SK-N-SH treated with all-trans-retinoic acid at 6 μM for 48 hours (cell line): ENCODE measurements around the gene ATF6B.

Experiments used
- ATAC-seq: fragments of 200-7000 bp; cut with Tn5 transposase; 3 replicates; pipeline ENCODE4 v1.9.1; 2020; ENCODE audit warnings: mild to moderate bottlenecking, moderate library complexity
- ARNTL ChIP-seq: fragments of 450-650 bp; formaldehyde crosslinking; IDR thresholded peaks from 2 replicates; pipeline ENCODE4 v1.5.0; 2020; ENCODE audit warnings: low read depth, mild to moderate bottlenecking, moderate library complexity, borderline replicate concordance
- BACH2 ChIP-seq: fragments of 250-450 bp; sonication (Bioruptor Pico); IDR thresholded peaks from 2 replicates; pipeline ENCODE4 v1.9.0; 2021; ENCODE audit warnings: mild to moderate bottlenecking, borderline replicate concordance
- CREB5 ChIP-seq: fragments of 250-450 bp; sonication (Bioruptor Pico); IDR thresholded peaks from 2 replicates; pipeline ENCODE4 v1.5.1; 2020; ENCODE audit warnings: low read depth, mild to moderate bottlenecking, moderate library complexity
- CSDC2 ChIP-seq: fragments of 250-450 bp; sonication (Bioruptor Pico); IDR thresholded peaks from 2 replicates; pipeline ENCODE4 v1.5.0; 2020; ENCODE audit warnings: mild to moderate bottlenecking, moderate library complexity
- ESRRG ChIP-seq: fragments of 250-450 bp; sonication (Bioruptor Pico); IDR thresholded peaks from 2 replicates; pipeline ENCODE4 v1.6.1; 2021; ENCODE audit warnings: mild to moderate bottlenecking
- GLIS3 ChIP-seq: fragments of 250-450 bp; sonication (Bioruptor Pico); IDR thresholded peaks from 2 replicates; pipeline ENCODE4 v1.5.0; 2020; ENCODE audit warnings: mild to moderate bottlenecking, moderate library complexity
- ISL1 ChIP-seq: fragments of 250-450 bp; sonication (Bioruptor Pico); IDR thresholded peaks from 2 replicates; pipeline ENCODE4 v2.1.2; 2022; ENCODE audit warnings: mild to moderate bottlenecking, moderate library complexity
- OSR1 ChIP-seq: fragments of 250-450 bp; sonication (Bioruptor Pico); IDR thresholded peaks from 2 replicates; pipeline ENCODE4 v1.8.0; 2022; ENCODE audit warnings: moderate library complexity, mild to moderate bottlenecking, inconsistent platforms
- POU6F1 ChIP-seq: fragments of 250-450 bp; sonication (Bioruptor Pico); IDR thresholded peaks from 2 replicates; pipeline ENCODE4 v1.8.0; 2021; ENCODE audit warnings: low read depth, mild to moderate bottlenecking, moderate library complexity, borderline replicate concordance
- PPARA ChIP-seq: fragments of 250-450 bp; sonication (Bioruptor Pico); IDR thresholded peaks from 2 replicates; pipeline ENCODE4 v1.5.0; 2020; ENCODE audit warnings: mild to moderate bottlenecking, borderline replicate concordance
- RARB ChIP-seq: fragments of 250-450 bp; sonication (Bioruptor Pico); IDR thresholded peaks from 2 replicates; pipeline ENCODE4 v1.8.0; 2021; ENCODE audit warnings: mild to moderate bottlenecking, moderate library complexity
- SNAI2 ChIP-seq: fragments of 250-450 bp; sonication (Bioruptor Pico); IDR thresholded peaks from 2 replicates; pipeline ENCODE4 v1.5.0; 2020; ENCODE audit warnings: mild to moderate bottlenecking, moderate library complexity
- TCF4 ChIP-seq: fragments of 250-450 bp; sonication (Bioruptor Pico); IDR thresholded peaks from 2 replicates; pipeline ENCODE4 v1.8.0; 2021; ENCODE audit warnings: mild to moderate bottlenecking, moderate library complexity, borderline replicate concordance
- TOX ChIP-seq: fragments of 250-450 bp; sonication (Bioruptor Pico); IDR thresholded peaks from 2 replicates; pipeline ENCODE4 v1.8.0; 2021; ENCODE audit warnings: mild to moderate bottlenecking, moderate library complexity, borderline replicate concordance
- ZC3H10 ChIP-seq: fragments of 250-450 bp; sonication (Bioruptor Pico); IDR thresholded peaks from 2 replicates; pipeline ENCODE4 v1.5.1; 2021; ENCODE audit warnings: mild to moderate bottlenecking, moderate library complexity
- ZFP3 ChIP-seq: fragments of 250-450 bp; sonication (Bioruptor Pico); IDR thresholded peaks from 2 replicates; pipeline ENCODE4 v1.5.0; 2020; ENCODE audit warnings: mild to moderate bottlenecking, moderate library complexity
- ZFP30 ChIP-seq: fragments of 450-650 bp; formaldehyde crosslinking; IDR thresholded peaks from 2 replicates; pipeline ENCODE4 v1.5.0; 2022; ENCODE audit warnings: mild to moderate bottlenecking, moderate library complexity
- ZNF565 ChIP-seq: fragments of 450-650 bp; formaldehyde crosslinking; conservative IDR thresholded peaks from 2 replicates; pipeline ENCODE4 v1.5.0; 2020; ENCODE audit warnings: low read depth, mild to moderate bottlenecking, moderate library complexity
- ZNF70 ChIP-seq: fragments of 450-650 bp; formaldehyde crosslinking; IDR thresholded peaks from 2 replicates; pipeline ENCODE4 v1.5.0; 2020; ENCODE audit warnings: mild to moderate bottlenecking, moderate library complexity
- ZNF8 ChIP-seq: fragments of 450-650 bp; formaldehyde crosslinking; IDR thresholded peaks from 2 replicates; pipeline ENCODE4 v1.5.0; 2020; ENCODE audit warnings: mild to moderate bottlenecking, moderate library complexity
- TF ChIP-seq, protein P1 (sequence below): fragments of 250-450 bp; sonication (Bioruptor Pico); IDR thresholded peaks from 2 replicates; pipeline ENCODE4 v1.5.0; 2020; ENCODE audit warnings: mild to moderate bottlenecking, moderate library complexity
- TF ChIP-seq, protein P2 (sequence below): fragments of 250-450 bp; sonication (Bioruptor Pico); IDR thresholded peaks from 2 replicates; pipeline ENCODE4 v1.5.1; 2021; ENCODE audit warnings: mild to moderate bottlenecking, moderate library complexity

ATF6B gene

DNA sequence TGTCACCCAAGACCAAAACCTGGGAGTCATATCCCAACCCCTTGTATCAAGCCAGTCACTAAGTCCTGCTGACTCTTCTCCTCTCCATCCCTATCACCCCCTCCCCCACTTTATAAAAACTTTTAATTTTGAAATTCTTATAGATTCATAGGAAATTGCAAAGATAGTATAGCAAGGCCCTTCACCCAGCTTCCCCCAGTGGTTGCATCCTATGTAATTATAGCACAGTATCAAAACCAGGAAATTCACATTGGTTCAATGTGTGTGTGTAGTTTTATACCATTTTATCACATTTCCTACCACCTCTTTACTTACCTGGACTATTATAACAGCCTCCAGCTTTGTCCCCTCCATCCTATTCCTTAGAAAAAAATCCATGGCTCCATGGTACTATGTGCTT is 30.0 kb upstream of the ATF6B start:
- TF ChIP-seq GLIS3 = no peak
- no peak for TF ChIP-seq SNAI2 (CRISPR knock-in tag)
- TF ChIP-seq ARNTL (CRISPR knock-in tag) = no peak
- TF ChIP-seq ZFP3 (CRISPR knock-in tag) = no peak
- no peak for TF ChIP-seq CREB5 (CRISPR knock-in tag)
- TF ChIP-seq POU6F1 (CRISPR knock-in tag) = no peak
- TF ChIP-seq, protein P1, sequence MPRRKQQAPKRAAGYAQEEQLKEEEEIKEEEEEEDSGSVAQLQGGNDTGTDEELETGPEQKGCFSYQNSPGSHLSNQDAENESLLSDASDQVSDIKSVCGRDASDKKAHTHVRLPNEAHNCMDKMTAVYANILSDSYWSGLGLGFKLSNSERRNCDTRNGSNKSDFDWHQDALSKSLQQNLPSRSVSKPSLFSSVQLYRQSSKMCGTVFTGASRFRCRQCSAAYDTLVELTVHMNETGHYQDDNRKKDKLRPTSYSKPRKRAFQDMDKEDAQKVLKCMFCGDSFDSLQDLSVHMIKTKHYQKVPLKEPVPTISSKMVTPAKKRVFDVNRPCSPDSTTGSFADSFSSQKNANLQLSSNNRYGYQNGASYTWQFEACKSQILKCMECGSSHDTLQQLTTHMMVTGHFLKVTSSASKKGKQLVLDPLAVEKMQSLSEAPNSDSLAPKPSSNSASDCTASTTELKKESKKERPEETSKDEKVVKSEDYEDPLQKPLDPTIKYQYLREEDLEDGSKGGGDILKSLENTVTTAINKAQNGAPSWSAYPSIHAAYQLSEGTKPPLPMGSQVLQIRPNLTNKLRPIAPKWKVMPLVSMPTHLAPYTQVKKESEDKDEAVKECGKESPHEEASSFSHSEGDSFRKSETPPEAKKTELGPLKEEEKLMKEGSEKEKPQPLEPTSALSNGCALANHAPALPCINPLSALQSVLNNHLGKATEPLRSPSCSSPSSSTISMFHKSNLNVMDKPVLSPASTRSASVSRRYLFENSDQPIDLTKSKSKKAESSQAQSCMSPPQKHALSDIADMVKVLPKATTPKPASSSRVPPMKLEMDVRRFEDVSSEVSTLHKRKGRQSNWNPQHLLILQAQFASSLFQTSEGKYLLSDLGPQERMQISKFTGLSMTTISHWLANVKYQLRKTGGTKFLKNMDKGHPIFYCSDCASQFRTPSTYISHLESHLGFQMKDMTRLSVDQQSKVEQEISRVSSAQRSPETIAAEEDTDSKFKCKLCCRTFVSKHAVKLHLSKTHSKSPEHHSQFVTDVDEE = no peak
- no peak for TF ChIP-seq ESRRG (CRISPR knock-in tag)
- TF ChIP-seq TCF4 = no peak
- no peak for TF ChIP-seq TOX (CRISPR knock-in tag)
- no peak for TF ChIP-seq ZNF70 (CRISPR knock-in tag)
- no peak for TF ChIP-seq OSR1 (CRISPR knock-in tag)
- no peak for TF ChIP-seq ZFP30 (CRISPR knock-in tag)
- no peak for TF ChIP-seq BACH2 (CRISPR knock-in tag)
- no peak for TF ChIP-seq ISL1 (CRISPR knock-in tag)
- TF ChIP-seq ZNF8 (CRISPR knock-in tag) = no peak
- TF ChIP-seq CSDC2 (CRISPR knock-in tag) = no peak
- TF ChIP-seq, protein P2, sequence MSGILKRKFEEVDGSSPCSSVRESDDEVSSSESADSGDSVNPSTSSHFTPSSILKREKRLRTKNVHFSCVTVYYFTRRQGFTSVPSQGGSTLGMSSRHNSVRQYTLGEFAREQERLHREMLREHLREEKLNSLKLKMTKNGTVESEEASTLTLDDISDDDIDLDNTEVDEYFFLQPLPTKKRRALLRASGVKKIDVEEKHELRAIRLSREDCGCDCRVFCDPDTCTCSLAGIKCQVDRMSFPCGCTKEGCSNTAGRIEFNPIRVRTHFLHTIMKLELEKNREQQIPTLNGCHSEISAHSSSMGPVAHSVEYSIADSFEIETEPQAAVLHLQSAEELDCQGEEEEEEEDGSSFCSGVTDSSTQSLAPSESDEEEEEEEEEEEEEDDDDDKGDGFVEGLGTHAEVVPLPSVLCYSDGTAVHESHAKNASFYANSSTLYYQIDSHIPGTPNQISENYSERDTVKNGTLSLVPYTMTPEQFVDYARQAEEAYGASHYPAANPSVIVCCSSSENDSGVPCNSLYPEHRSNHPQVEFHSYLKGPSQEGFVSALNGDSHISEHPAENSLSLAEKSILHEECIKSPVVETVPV (CRISPR knock-in tag) = no peak
- TF ChIP-seq RARB (CRISPR knock-in tag) = no peak
- no peak for ATAC-seq

GRCh38 chr6:32156891-32157290 is 28.8 kb upstream of the ATF6B start:
- no peak for ATAC-seq
- TF ChIP-seq ZFP3 (CRISPR knock-in tag) (no peak), ZNF565 (no peak), PPARA (CRISPR knock-in tag) (no peak), ZNF8 (CRISPR knock-in tag) (no peak), ZFP30 (CRISPR knock-in tag) (no peak), CSDC2 (CRISPR knock-in tag) (no peak), OSR1 (CRISPR knock-in tag) (no peak), TOX (CRISPR knock-in tag) (no peak), ISL1 (CRISPR knock-in tag) (no peak), ZC3H10 (CRISPR knock-in tag) (no peak)
- TF ChIP-seq, protein P1 = no peak
